H1 (cell line): ENCODE data around the gene FMO4.

ENCODE experiments used
- BRCA1 ChIP-seq: IDR thresholded peaks from 2 replicates; pipeline ENCODE4 v1.6.1; 2012; ENCODE audit warnings: low read depth, low read length, improper control_type of control experiment
- EGR1 ChIP-seq: IDR thresholded peaks from 2 replicates; pipeline ENCODE4 v1.6.1; 2011; ENCODE audit warnings: low read depth, low read length, borderline replicate concordance
- EZH2 ChIP-seq: fragments of 200-600 bp; sonication (generic); IDR thresholded peaks from 2 replicates; pipeline ENCODE4 v1.7.1; 2012; ENCODE audit warnings: low read depth, mild to moderate bottlenecking, moderate library complexity, low read length, inconsistent platforms; ENCODE audit not compliant: severe bottlenecking
- POLR2A ChIP-seq, 2 experiments: IDR thresholded peaks; 1 replicate in 1 of 2; 2 replicates in 1 of 2; pipeline ENCODE4 v1.6.1; 2011; ENCODE audit warnings: low read depth in 2 of 2, low read length in 2 of 2, mild to moderate bottlenecking in 2 of 2; ENCODE audit errors: control extremely low read depth in 1 of 2
- SIN3A ChIP-seq, 2 experiments: IDR thresholded peaks in 1 of 2; conservative IDR thresholded peaks in 1 of 2; 2 replicates each; pipeline ENCODE4 v1.6.1; 2011 to 2012; ENCODE audit warnings: low read length in 2 of 2, improper control_type of control experiment in 1 of 2, low read depth in 1 of 2, mild to moderate bottlenecking in 1 of 2
- TF ChIP-seq, protein P1 (sequence below), 3 experiments: IDR thresholded peaks; 1 replicate in 2 of 3; 2 replicates in 1 of 3; pipeline versions ENCODE4 v1.5.1 to v1.6.1; 2011; ENCODE audit warnings: low read length in 3 of 3, mild to moderate bottlenecking in 3 of 3, inconsistent platforms in 2 of 3, low read depth in 1 of 3, moderate library complexity in 1 of 3; ENCODE audit not compliant: insufficient read depth in 1 of 3; ENCODE audit errors: control extremely low read depth in 1 of 3

DNA sequence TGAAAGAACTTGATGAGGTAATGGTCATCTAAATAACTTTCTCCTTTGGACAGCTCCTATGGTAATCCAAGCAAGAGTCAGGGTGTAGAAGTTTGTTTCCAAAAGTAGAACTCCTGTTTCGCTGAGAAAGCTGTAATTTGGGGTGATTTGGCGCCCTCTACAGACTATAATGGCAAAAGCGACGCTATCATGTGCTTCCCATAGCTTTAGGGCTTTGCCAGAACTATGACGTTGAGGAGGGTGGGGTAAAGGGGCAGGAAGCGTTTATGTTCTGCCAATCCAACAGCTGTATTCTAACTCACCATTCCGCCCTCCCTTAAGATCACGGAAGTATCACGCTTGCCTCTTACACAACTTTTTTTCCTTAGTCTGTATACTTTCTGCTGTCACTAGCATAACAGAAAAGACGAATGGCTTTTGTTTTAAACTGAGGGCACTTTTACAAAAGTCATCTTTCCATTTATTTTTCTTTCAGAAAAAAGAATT lies at the start of gene FMO4:
- TF ChIP-seq SIN3A (conservative IDR thresholded peaks at IDR 0.05 in 1 of 2, IDR thresholded peaks at IDR 0.05 in 1 of 2; ENCODE audit: low read depth in 1 of 2, low read length in 2 of 2) (no peak; a peak in 1 of 4 replicates), BRCA1 (no peak), EZH2 (no peak), POLR2A (IDR thresholded peaks at IDR 0.05; ENCODE audit: control extremely low read depth in 1 of 2, low read depth in 2 of 2, low read length in 2 of 2) (no peak), EGR1 (no peak)
- TF ChIP-seq, protein P1, sequence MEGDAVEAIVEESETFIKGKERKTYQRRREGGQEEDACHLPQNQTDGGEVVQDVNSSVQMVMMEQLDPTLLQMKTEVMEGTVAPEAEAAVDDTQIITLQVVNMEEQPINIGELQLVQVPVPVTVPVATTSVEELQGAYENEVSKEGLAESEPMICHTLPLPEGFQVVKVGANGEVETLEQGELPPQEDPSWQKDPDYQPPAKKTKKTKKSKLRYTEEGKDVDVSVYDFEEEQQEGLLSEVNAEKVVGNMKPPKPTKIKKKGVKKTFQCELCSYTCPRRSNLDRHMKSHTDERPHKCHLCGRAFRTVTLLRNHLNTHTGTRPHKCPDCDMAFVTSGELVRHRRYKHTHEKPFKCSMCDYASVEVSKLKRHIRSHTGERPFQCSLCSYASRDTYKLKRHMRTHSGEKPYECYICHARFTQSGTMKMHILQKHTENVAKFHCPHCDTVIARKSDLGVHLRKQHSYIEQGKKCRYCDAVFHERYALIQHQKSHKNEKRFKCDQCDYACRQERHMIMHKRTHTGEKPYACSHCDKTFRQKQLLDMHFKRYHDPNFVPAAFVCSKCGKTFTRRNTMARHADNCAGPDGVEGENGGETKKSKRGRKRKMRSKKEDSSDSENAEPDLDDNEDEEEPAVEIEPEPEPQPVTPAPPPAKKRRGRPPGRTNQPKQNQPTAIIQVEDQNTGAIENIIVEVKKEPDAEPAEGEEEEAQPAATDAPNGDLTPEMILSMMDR (IDR thresholded peaks at IDR 0.05; ENCODE audit: control extremely low read depth in 1 of 3, insufficient read depth in 1 of 3, low read depth in 1 of 3, low read length in 3 of 3), result peak in 2 of 3 experiments; percentile 79 to 91; a peak in 3 of 4 replicates
